Measurements from ENCODE around the gene ZBTB1. TPM values are rescaled to one million over a fixed set of nuclear protein-coding genes. Genes with fewer than 3 reads are reported as not detected.
A peak's percentile ranks its signal among the peaks of the same experiment; 100 is the strongest.

ZBTB1 gene
- total RNA-seq, 1 donor: 67.7 TPM

GRCh38 chr14:64495252-64495651 lies 9.3 kb upstream of the ZBTB1 start:
- H3K79me2 ChIP-seq (ENCODE audit: insufficient read depth, low read length): peaks cover 28% of the 10 kb centered on the region
- H3K27me3 ChIP-seq (ENCODE audit: insufficient read depth, low read length): no peaks in the 10 kb centered on the region
- TF ChIP-seq, protein P1, sequence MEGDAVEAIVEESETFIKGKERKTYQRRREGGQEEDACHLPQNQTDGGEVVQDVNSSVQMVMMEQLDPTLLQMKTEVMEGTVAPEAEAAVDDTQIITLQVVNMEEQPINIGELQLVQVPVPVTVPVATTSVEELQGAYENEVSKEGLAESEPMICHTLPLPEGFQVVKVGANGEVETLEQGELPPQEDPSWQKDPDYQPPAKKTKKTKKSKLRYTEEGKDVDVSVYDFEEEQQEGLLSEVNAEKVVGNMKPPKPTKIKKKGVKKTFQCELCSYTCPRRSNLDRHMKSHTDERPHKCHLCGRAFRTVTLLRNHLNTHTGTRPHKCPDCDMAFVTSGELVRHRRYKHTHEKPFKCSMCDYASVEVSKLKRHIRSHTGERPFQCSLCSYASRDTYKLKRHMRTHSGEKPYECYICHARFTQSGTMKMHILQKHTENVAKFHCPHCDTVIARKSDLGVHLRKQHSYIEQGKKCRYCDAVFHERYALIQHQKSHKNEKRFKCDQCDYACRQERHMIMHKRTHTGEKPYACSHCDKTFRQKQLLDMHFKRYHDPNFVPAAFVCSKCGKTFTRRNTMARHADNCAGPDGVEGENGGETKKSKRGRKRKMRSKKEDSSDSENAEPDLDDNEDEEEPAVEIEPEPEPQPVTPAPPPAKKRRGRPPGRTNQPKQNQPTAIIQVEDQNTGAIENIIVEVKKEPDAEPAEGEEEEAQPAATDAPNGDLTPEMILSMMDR (IDR thresholded peaks at IDR 0.05; ENCODE audit: extremely low read depth, low read depth, low read length): no peak
- H3K4me3 ChIP-seq (ENCODE audit: insufficient read depth, low read length): no peak overlapping the region
- no peaks in the 10 kb centered on the region for H3K4me1 ChIP-seq (ENCODE audit: insufficient read depth, low read length)
- peaks cover 13% of the 10 kb centered on the region for H3K36me3 ChIP-seq (ENCODE audit: insufficient read depth, low read length)
- H4K20me1 ChIP-seq (ENCODE audit: insufficient read depth, low read length): no peaks in the 10 kb centered on the region
- no peak overlapping the region for H3K4me2 ChIP-seq (ENCODE audit: insufficient read depth, low read length)
- H2AFZ ChIP-seq (ENCODE audit: low read length): no peak overlapping the region
- no peak overlapping the region for H3K27ac ChIP-seq (ENCODE audit: low read depth, low read length)
- no peak for DNase-seq (ENCODE audit: insufficient read length, low spot score, missing footprints)
- no peaks in the 10 kb centered on the region for H3K9me3 ChIP-seq (ENCODE audit: low read depth, low read length)

- Histone ChIP-seq H3K4me3 (ENCODE audit: insufficient read depth, low read length) (no peak overlapping the region), H3K27ac (ENCODE audit: low read depth, low read length) (no peak overlapping the region), H2AFZ (ENCODE audit: low read length) (no peak overlapping the region), H3K9me3 (ENCODE audit: low read depth, low read length) (no peaks in the 10 kb centered on the region), H3K27me3 (ENCODE audit: insufficient read depth, low read length) (no peaks in the 10 kb centered on the region), H3K36me3 (ENCODE audit: insufficient read depth, low read length) (peaks cover 12% of the 10 kb centered on the region), H3K4me2 (ENCODE audit: insufficient read depth, low read length) (no peak overlapping the region), H3K4me1 (ENCODE audit: insufficient read depth, low read length) (peaks cover 10% of the 10 kb centered on the region), H3K79me2 (ENCODE audit: insufficient read depth, low read length) (peaks cover 31% of the 10 kb centered on the region), H4K20me1 (ENCODE audit: insufficient read depth, low read length) (no peaks in the 10 kb centered on the region)
- TF ChIP-seq, protein P1 (IDR thresholded peaks at IDR 0.05; ENCODE audit: extremely low read depth, low read depth, low read length): no peak
- no peak for DNase-seq (ENCODE audit: insufficient read length, low spot score, missing footprints)
Observed at GRCh38 chr14:64496764-64497163, 7.8 kb upstream of the ZBTB1 start.

- H3K4me3 ChIP-seq (ENCODE audit: insufficient read depth, low read length): no peak overlapping the region
- no peak overlapping the region for H3K27ac ChIP-seq (ENCODE audit: low read depth, low read length)
- no peak for DNase-seq (ENCODE audit: insufficient read length, low spot score, missing footprints)
- H2AFZ ChIP-seq (ENCODE audit: low read length): no peak overlapping the region
- H3K4me1 ChIP-seq (ENCODE audit: insufficient read depth, low read length): peaks cover 22% of the 10 kb centered on the region
- no peaks in the 10 kb centered on the region for H3K9me3 ChIP-seq (ENCODE audit: low read depth, low read length)
- H3K36me3 ChIP-seq (ENCODE audit: insufficient read depth, low read length): peaks cover 9% of the 10 kb centered on the region
- no peaks in the 10 kb centered on the region for H4K20me1 ChIP-seq (ENCODE audit: insufficient read depth, low read length)
- TF ChIP-seq, protein P1 (IDR thresholded peaks at IDR 0.05; ENCODE audit: extremely low read depth, low read depth, low read length): no peak
- H3K79me2 ChIP-seq (ENCODE audit: insufficient read depth, low read length): peaks cover 47% of the 10 kb centered on the region
- H3K27me3 ChIP-seq (ENCODE audit: insufficient read depth, low read length): no peaks in the 10 kb centered on the region
- H3K4me2 ChIP-seq (ENCODE audit: insufficient read depth, low read length): no peak overlapping the region
Observed at GRCh38 chr14:64500088-64500487, 4.5 kb upstream of the ZBTB1 start.

GRCh38 chr14:64501411-64502171 lies 3.0 kb upstream of the ZBTB1 start:
- peak; percentile 85 for DNase-seq (ENCODE audit: insufficient read length, low spot score, missing footprints)
- H3K79me2 ChIP-seq (ENCODE audit: insufficient read depth, low read length): peaks cover 61% of the 10 kb centered on the region

More at GRCh38 chr14:64501411-64502171, 3.0 kb upstream of the ZBTB1 start:
- Histone ChIP-seq H3K27ac (ENCODE audit: low read depth, low read length) (peak overlapping the region; percentile 89), H2AFZ (ENCODE audit: low read length) (peak overlapping the region; percentile 20), H4K20me1 (ENCODE audit: insufficient read depth, low read length) (peaks cover 12% of the 10 kb centered on the region), H3K27me3 (ENCODE audit: insufficient read depth, low read length) (no peaks in the 10 kb centered on the region), H3K4me2 (ENCODE audit: insufficient read depth, low read length) (peak overlapping the region; percentile 97), H3K36me3 (ENCODE audit: insufficient read depth, low read length) (peaks cover 2% of the 10 kb centered on the region), H3K4me3 (ENCODE audit: insufficient read depth, low read length) (peak overlapping the region; percentile 88), H3K9me3 (ENCODE audit: low read depth, low read length) (no peaks in the 10 kb centered on the region), H3K4me1 (ENCODE audit: insufficient read depth, low read length) (peaks cover 25% of the 10 kb centered on the region)
- TF ChIP-seq, protein P1 (IDR thresholded peaks at IDR 0.05; ENCODE audit: extremely low read depth, low read depth, low read length): no peak

Measured in osteoblast (primary cell).